GM21825 (cell line): ENCODE results near the gene LRRC75B.
"Not testable (repeated sequence)": the region's sequence is repeated elsewhere in the genome, so short reads cannot be mapped to it uniquely, and the experiment has no call there.

Experiments
- ATAC-seq: cut with Tn5 transposase; IDR thresholded peaks from one replicate; pipeline ENCODE4 v1.9.1; 2021; ENCODE audit warnings: mild to moderate bottlenecking, moderate library complexity; ENCODE audit not compliant: unreplicated experiment

LRRC75B gene

GRCh38 chr22:24555165-24556039, 37.5 kb downstream of the LRRC75B start, which contains the start of gene SNRPD3:
Gene SNRPD3, plus strand, starts transcription at chr22:24555999. Its CDS starts 1,676 bp downstream, at chr22:24557675.
- ATAC-seq: peak; percentile 60

- ATAC-seq: peak; percentile 10
These were observed 38.3 kb downstream of the LRRC75B start, which contains the start of gene GUCD1 for GRCh38 chr22:24554313-24555164. Gene GUCD1, minus strand, starts transcription at chr22:24555138. Its CDS starts 147 bp downstream, at chr22:24554991.

- no peak for ATAC-seq
These were observed 39.1 kb downstream of the LRRC75B start for GRCh38 chr22:24553597-24554312.

GRCh38 chr22:24552503-24553286, 40.2 kb downstream of the LRRC75B start:
- ATAC-seq: not testable (repeated sequence)

- ATAC-seq: no peak
These were observed 41.9 kb downstream of the LRRC75B start for GRCh38 chr22:24550902-24551435.

- ATAC-seq: no peak
These were observed 42.6 kb downstream of the LRRC75B start for GRCh38 chr22:24550028-24550901.

GRCh38 chr22:24548812-24549211, 44.1 kb downstream of the LRRC75B start:
- ATAC-seq: no peak

GRCh38 chr22:24543679-24544243, 49.1 kb downstream of the LRRC75B start:
- no peak for ATAC-seq

GRCh38 chr22:24543185-24543601, 49.7 kb downstream of the LRRC75B start:
- no peak for ATAC-seq

GRCh38 chr22:24542641-24543040, 50.2 kb downstream of the LRRC75B start:
- ATAC-seq: no peak

- no peak for ATAC-seq
These were observed 51.0 kb downstream of the LRRC75B start for GRCh38 chr22:24541681-24542515.

- ATAC-seq: no peak
These were observed 52.4 kb downstream of the LRRC75B start for GRCh38 chr22:24540470-24540869.

GRCh38 chr22:24536089-24536488, 56.8 kb downstream of the LRRC75B start:
- no peak for ATAC-seq
